Neural crest cell (in vitro differentiated cells): Measurements from ENCODE around the gene SRPX. TPM values are rescaled to one million over a fixed set of nuclear protein-coding genes. Genes with fewer than 3 reads are reported as not detected.

Experiments
- DNase-seq: peaks from one replicate; pipeline ENCODE4 v3.0.0; 2021; ENCODE audit warnings: low read depth, mixed read lengths, low spot score
- H3K27ac Mint-ChIP-seq: one replicate; pipeline ENCODE4 v1.8.0; 2021; ENCODE audit warnings: mild to moderate bottlenecking, mixed read lengths; ENCODE audit not compliant: unreplicated experiment
- H3K27me3 Mint-ChIP-seq: 2 replicates; pipeline ENCODE4 v1.8.0; 2021; ENCODE audit warnings: low read depth, mild to moderate bottlenecking, mixed read lengths
- H3K36me3 Mint-ChIP-seq: 2 replicates; pipeline ENCODE4 v1.8.0; 2021; ENCODE audit warnings: low read depth, mild to moderate bottlenecking, mixed read lengths
- H3K4me1 Mint-ChIP-seq: 2 replicates; pipeline ENCODE4 v1.8.0; 2021; ENCODE audit warnings: mixed read lengths
- H3K4me3 Mint-ChIP-seq: one replicate; pipeline ENCODE4 v1.8.0; 2021; ENCODE audit warnings: mild to moderate bottlenecking, mixed read lengths
- H3K9me3 Mint-ChIP-seq: 2 replicates; pipeline ENCODE4 v1.8.0; 2021; ENCODE audit warnings: mixed read lengths
- total RNA-seq: library from RNA; stranded (reverse); gene quantifications from 2 replicates; pipeline ENCODE4 v1.2.1, GENCODE V29; 2021
- TF ChIP-seq, protein P1 (sequence below): fragments of 200-600 bp; sonication (generic); conservative IDR thresholded peaks from 2 replicates; pipeline ENCODE4 v1.5.0; 2021; ENCODE audit warnings: antibody characterized with exemption, mild to moderate bottlenecking

The SRPX gene
- total RNA-seq, 1 donor from 2014 or later, result 3.7 TPM

DNA sequence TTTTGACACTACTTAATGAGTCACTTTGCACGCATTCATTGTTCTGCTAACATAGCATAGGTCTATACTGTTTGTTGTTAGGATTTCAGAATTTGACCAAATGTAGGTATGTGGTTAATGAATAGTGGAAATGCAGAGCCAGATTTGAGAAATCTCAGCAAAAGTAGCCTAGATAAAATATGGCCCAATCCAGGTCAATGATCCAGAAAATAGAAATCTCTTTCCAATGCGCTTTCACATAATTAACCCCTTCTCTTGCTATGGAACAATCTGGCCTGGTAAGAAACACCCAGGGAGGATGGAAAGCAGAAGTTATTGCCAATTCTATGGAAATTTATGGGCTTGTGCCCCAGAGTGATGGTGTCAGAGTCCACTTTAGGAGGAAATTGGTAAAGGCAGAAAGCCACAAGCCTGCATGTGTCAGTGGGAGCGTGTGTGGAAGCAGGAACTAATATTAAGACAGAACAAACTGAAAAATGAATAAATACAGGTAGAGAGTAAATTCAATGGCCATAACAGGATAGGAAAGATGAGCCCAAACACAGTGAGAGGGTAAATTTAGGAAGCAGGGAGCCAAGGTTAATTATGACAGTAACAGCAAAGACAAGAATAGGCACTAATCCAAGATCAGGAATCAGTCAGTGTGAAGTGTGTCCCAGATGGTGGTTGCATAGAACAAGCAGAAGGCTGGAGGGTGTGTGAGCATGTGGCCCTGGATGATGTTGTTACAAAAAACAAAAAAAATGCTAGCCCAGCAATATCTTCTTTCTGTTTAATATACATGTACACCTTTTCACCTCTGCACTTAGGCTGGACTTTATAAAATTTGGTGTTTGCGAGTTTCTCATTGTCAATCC is 111.4 kb downstream of the SRPX start:
- TF ChIP-seq, protein P1, sequence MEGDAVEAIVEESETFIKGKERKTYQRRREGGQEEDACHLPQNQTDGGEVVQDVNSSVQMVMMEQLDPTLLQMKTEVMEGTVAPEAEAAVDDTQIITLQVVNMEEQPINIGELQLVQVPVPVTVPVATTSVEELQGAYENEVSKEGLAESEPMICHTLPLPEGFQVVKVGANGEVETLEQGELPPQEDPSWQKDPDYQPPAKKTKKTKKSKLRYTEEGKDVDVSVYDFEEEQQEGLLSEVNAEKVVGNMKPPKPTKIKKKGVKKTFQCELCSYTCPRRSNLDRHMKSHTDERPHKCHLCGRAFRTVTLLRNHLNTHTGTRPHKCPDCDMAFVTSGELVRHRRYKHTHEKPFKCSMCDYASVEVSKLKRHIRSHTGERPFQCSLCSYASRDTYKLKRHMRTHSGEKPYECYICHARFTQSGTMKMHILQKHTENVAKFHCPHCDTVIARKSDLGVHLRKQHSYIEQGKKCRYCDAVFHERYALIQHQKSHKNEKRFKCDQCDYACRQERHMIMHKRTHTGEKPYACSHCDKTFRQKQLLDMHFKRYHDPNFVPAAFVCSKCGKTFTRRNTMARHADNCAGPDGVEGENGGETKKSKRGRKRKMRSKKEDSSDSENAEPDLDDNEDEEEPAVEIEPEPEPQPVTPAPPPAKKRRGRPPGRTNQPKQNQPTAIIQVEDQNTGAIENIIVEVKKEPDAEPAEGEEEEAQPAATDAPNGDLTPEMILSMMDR, result no peak
- no peaks in the 10 kb centered on the region for H3K36me3 Mint-ChIP-seq
- no peaks in the 10 kb centered on the region for H3K27me3 Mint-ChIP-seq
- no peak overlapping the region for H3K4me3 Mint-ChIP-seq
- peaks cover 8% of the 10 kb centered on the region for H3K9me3 Mint-ChIP-seq
- H3K27ac Mint-ChIP-seq, result no peak overlapping the region
- DNase-seq, result no peak
- no peaks in the 10 kb centered on the region for H3K4me1 Mint-ChIP-seq

DNA sequence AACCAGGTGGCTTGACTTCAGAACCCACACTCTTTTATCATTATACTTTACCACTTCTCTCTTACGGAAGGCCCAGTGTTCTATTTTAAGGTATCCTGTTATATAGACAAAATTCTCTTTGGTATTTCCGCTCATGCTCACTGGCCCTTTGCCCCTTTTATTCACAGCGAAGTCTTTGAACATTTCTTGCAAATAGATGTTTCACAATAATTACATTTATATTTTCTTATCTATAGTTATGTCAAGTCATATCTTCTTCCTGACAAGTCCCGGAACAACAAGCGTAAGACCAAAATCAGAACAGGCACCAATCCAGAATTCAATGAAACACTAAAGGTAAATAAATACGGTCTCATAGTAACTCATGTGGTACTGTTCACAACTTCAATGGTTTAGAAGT is 112.3 kb downstream of the SRPX start:
- DNase-seq, result no peak
- Mint-ChIP-seq H3K36me3 (no peaks in the 10 kb centered on the region), H3K27me3 (no peaks in the 10 kb centered on the region), H3K27ac (no peak overlapping the region), H3K9me3 (peaks cover 3% of the 10 kb centered on the region), H3K4me1 (no peaks in the 10 kb centered on the region), H3K4me3 (no peak overlapping the region)
- TF ChIP-seq, protein P1, result no peak

DNA sequence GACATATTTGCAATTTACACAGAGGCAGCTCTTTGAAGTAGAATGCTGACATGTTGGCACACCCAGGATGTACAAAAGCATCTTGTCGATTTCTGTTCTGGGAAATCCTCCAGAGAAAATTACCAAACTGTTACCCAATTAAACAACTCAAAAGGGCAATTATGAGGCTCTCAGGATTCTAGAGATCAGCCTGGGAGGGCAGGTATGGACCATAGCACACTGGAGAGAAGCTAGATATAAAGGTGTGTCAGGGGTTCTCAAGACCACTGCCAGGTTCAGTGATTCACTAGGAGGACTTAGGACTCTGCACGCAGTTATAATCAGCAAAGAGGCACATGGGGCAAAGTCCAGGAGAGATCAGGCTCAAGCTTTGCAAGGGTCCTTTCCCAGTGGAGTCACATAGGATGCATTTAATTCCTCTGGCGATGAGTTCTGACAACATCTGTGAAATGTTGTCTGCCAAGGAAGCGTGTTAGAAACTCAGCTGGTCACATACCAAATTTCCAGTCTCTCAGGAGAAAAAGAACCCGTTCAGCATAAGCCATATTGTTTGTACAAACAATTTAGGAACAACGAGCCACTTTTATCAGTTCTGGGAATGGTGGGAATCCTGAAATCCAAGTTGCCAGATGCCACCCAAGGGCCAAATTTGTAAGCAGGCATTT is 113.5 kb downstream of the SRPX start:
- Mint-ChIP-seq H3K27me3 (no peaks in the 10 kb centered on the region), H3K4me1 (no peaks in the 10 kb centered on the region), H3K9me3 (peaks cover 3% of the 10 kb centered on the region), H3K36me3 (no peaks in the 10 kb centered on the region), H3K4me3 (no peak overlapping the region), H3K27ac (no peak overlapping the region)
- DNase-seq, result no peak
- TF ChIP-seq, protein P1, result no peak

DNA sequence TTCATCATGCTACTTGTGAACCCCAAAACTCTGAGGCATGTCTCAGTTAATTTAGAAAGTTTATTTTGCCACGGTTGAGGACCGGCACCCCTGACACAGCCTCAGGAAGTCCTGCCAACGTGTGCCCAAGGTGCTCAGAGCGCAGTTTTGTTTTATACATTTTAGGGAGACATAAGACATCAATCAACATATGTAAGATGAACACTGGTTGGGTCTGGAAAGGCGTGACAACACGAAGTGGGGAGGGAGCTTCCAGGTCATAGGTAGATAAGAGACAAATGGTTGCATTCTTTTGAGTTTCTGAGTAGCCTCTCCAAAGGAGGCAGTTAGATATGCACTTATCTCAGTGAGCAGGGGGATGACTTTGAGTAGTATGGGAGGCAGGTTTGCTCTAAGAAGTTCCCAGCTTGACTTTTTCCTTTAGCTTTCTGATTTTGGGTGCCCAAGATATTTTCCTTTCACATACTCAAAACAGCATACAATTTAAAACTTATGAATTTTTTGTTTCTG is 115.4 kb downstream of the SRPX start:
- no peak overlapping the region for H3K27ac Mint-ChIP-seq
- no peaks in the 10 kb centered on the region for H3K36me3 Mint-ChIP-seq
- H3K9me3 Mint-ChIP-seq, result peaks cover 3% of the 10 kb centered on the region
- H3K27me3 Mint-ChIP-seq, result no peaks in the 10 kb centered on the region
- H3K4me3 Mint-ChIP-seq, result no peak overlapping the region
- no peaks in the 10 kb centered on the region for H3K4me1 Mint-ChIP-seq
- TF ChIP-seq, protein P1, result no peak
- no peak for DNase-seq

DNA sequence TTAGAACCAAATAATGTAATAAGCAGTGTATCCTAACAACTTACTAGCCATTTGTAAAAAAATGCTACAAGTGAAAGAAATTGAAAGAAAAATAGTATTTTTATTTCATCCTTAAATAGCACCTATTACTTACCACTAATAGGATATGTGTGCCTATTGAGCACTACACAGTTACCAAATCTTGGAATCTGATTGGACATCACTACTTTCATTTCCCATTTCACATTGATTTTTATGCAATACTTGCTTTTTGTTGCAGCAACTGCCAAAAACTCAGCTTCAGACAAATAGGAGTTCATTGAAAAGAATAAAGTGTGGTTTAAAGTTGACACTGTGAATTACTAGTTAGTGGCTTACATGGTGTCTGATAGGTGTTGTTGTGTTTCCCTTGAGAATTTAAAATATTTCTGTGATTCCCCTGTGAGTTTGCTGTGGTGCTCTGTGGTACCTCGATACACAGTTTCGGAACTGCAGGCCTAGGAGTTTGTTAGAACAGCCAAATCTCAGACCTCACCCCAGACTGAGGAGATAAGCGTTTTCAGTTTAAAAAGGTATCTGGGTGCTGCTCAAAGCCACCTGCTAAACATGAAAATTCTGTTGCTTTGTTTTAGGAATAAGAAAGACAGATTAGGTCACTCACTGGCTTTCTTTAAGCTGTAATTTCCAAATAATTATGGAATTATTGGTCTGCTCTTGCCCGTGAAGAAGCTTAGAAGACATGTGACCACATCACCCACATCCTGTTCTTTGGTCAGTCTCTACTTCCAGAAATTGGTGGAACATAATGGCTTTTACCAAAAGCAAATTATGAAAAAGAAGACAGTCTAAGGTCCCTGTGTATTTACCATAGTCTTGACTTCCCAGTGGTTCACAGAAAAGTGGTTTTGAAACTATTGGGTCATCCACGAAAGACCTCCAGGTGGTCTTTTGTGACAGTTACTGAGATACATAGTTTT is 116.5 kb downstream of the SRPX start:
- TF ChIP-seq, protein P1, result no peak
- H3K4me1 Mint-ChIP-seq, result no peaks in the 10 kb centered on the region
- no peak for DNase-seq
- peaks cover 3% of the 10 kb centered on the region for H3K9me3 Mint-ChIP-seq
- H3K27me3 Mint-ChIP-seq, result no peaks in the 10 kb centered on the region
- no peak overlapping the region for H3K4me3 Mint-ChIP-seq
- H3K36me3 Mint-ChIP-seq, result no peaks in the 10 kb centered on the region
- H3K27ac Mint-ChIP-seq, result no peak overlapping the region
